ENCODE data around the gene ZNF768.
"Not testable (repeated sequence)": the region's sequence is repeated elsewhere in the genome, so short reads cannot be mapped to it uniquely, and the experiment has no call there.

The ZNF768 gene

GRCh38 chr16:30532285-30533145, 6.1 kb upstream of the ZNF768 start:
- no peak for DNase-seq

- no peak for DNase-seq
Measured at GRCh38 chr16:30530163-30531037, 4.0 kb upstream of the ZNF768 start.

- DNase-seq = no peak
Measured at GRCh38 chr16:30528799-30529457, 2.6 kb upstream of the ZNF768 start.

- no peak for DNase-seq
Measured at GRCh38 chr16:30527635-30528178, 1.3 kb upstream of the ZNF768 start.

GRCh38 chr16:30526823-30527634, 663 bp upstream of the ZNF768 start:
- DNase-seq = peak; percentile 98

- no peak for DNase-seq
Measured at GRCh38 chr16:30525844-30526136, 576 bp downstream of the ZNF768 start.

- no peak for DNase-seq
Measured at GRCh38 chr16:30524575-30525568, 1.5 kb downstream of the ZNF768 start.

- DNase-seq = no peak
Measured at GRCh38 chr16:30523768-30524574, 2.4 kb downstream of the ZNF768 start.

- DNase-seq = not testable (repeated sequence)
Measured at GRCh38 chr16:30522702-30523463, 3.5 kb downstream of the ZNF768 start.

GRCh38 chr16:30521873-30522641, 4.3 kb downstream of the ZNF768 start:
- DNase-seq = no peak

- DNase-seq = no peak
Measured at GRCh38 chr16:30521476-30521872, 4.9 kb downstream of the ZNF768 start.

GRCh38 chr16:30519120-30520049, 7.0 kb downstream of the ZNF768 start:
- DNase-seq = no peak

GRCh38 chr16:30518552-30518951, 7.8 kb downstream of the ZNF768 start:
- no peak for DNase-seq

GRCh38 chr16:30515275-30515674, 11.1 kb downstream of the ZNF768 start:
- no peak for DNase-seq

- no peak for DNase-seq
Measured at GRCh38 chr16:30511509-30511908, 14.9 kb downstream of the ZNF768 start.

- no peak for DNase-seq
Measured at GRCh38 chr16:30510376-30510938, 15.9 kb downstream of the ZNF768 start.

Measured in fibroblast of skin of scalp (primary cell).